HepG2 (cell line): ENCODE data around the gene PDK2. TPM values are rescaled to one million over a fixed set of nuclear protein-coding genes. Genes with fewer than 3 reads are reported as not detected.

ENCODE experiments used
- CHD2 ChIP-seq: IDR thresholded peaks from 2 replicates; pipeline ENCODE4 v1.6.1; 2011; ENCODE audit warnings: low read depth, low read length, improper control_type of control experiment
- DPF2 ChIP-seq: sonication (generic); formaldehyde crosslinking; IDR thresholded peaks from 2 replicates; pipeline ENCODE4 v1.4.0; 2020; ENCODE audit warnings: mild to moderate bottlenecking, low read depth, missing genetic modification reagents, borderline replicate concordance
- KDM5A ChIP-seq: fragments of 200-600 bp; sonication (generic); IDR thresholded peaks from 2 replicates; pipeline ENCODE4 v1.7.0; 2018; ENCODE audit warnings: antibody characterized with exemption, mild to moderate bottlenecking, low read length, borderline replicate concordance
- RFXAP ChIP-seq: sonication (generic); formaldehyde crosslinking; IDR thresholded peaks from 2 replicates; pipeline ENCODE4 v1.4.0; 2020; ENCODE audit warnings: missing genetic modification reagents, borderline replicate concordance
- SP4 ChIP-seq: sonication (generic); formaldehyde crosslinking; IDR thresholded peaks from 2 replicates; pipeline ENCODE4 v1.8.1; 2023; ENCODE audit warnings: mild to moderate bottlenecking, missing genetic modification reagents
- U2AF1 ChIP-seq: fragments of 200-400 bp; formaldehyde crosslinking; optimal IDR thresholded peaks from 2 replicates; pipeline ENCODE3; 2017; ENCODE audit warnings: mild to moderate bottlenecking, low read depth, low read length
- UBTF ChIP-seq: sonication (generic); formaldehyde crosslinking; IDR thresholded peaks from 2 replicates; pipeline ENCODE4 v1.4.0; 2020; ENCODE audit warnings: mild to moderate bottlenecking, missing genetic modification reagents
- ZFP90 ChIP-seq: sonication (generic); formaldehyde crosslinking; IDR thresholded peaks from 2 replicates; pipeline ENCODE4 v1.8.0; 2022; ENCODE audit warnings: missing genetic modification reagents, mild to moderate bottlenecking, inconsistent platforms, borderline replicate concordance
- ZNF44 ChIP-seq: sonication (generic); formaldehyde crosslinking; IDR thresholded peaks from 2 replicates; pipeline ENCODE4 v1.5.1; 2020; ENCODE audit warnings: mild to moderate bottlenecking, missing genetic modification reagents
- ZNF547 ChIP-seq: sonication (generic); formaldehyde crosslinking; IDR thresholded peaks from 2 replicates; pipeline ENCODE4 v1.5.1; 2020; ENCODE audit warnings: mild to moderate bottlenecking, missing genetic modification reagents
- ZNF746 ChIP-seq: sonication (generic); formaldehyde crosslinking; IDR thresholded peaks from 2 replicates; pipeline ENCODE4 v1.8.0; 2022; ENCODE audit warnings: mild to moderate bottlenecking, missing genetic modification reagents
- polyA plus RNA-seq, 8 experiments: library from polyadenylated mRNA; depleted of rRNA in 3 of 8; stranded (reverse) in 7 of 8; unstranded in 1 of 8; fragments of >200 nt; fragmentation: Illumina TruSeq in 4 of 8; extraction: Trizol in 4 of 8; gene quantifications; 2 replicates each; pipeline versions ENCODE4 v1.2.1 to v1.2.3, GENCODE V29; 2011 to 2016; ENCODE audit warnings: low read depth in 4 of 8, missing spikeins in 1 of 8, mixed read lengths in 1 of 8; ENCODE audit not compliant: insufficient read depth in 1 of 8
- total RNA-seq, 5 experiments: library from RNA; depleted of rRNA; stranded (reverse); fragments of >200 nt; fragmentation: Illumina TruSeq; extraction: Trizol; gene quantifications; 2 replicates each; pipeline ENCODE4 v1.2.3, GENCODE V29; 2016; ENCODE audit warnings: low read depth in 1 of 5
- TF ChIP-seq, protein P1 (sequence below): sonication (generic); formaldehyde crosslinking; IDR thresholded peaks from 2 replicates; pipeline ENCODE4 v1.4.0; 2020; ENCODE audit warnings: low read depth, mild to moderate bottlenecking, missing genetic modification reagents
- TF ChIP-seq, protein P2 (sequence below): sonication (generic); formaldehyde crosslinking; IDR thresholded peaks from 2 replicates; pipeline ENCODE4 v1.4.0; 2020; ENCODE audit warnings: mild to moderate bottlenecking, low read depth, missing genetic modification reagents
- TF ChIP-seq, protein P3 (sequence below): sonication (generic); formaldehyde crosslinking; IDR thresholded peaks from 2 replicates; pipeline ENCODE4 v1.4.0; 2020; ENCODE audit warnings: missing genetic modification reagents
- TF ChIP-seq, protein P4 (sequence below): sonication (generic); formaldehyde crosslinking; IDR thresholded peaks from 2 replicates; pipeline ENCODE4 v1.5.1; 2020; ENCODE audit warnings: mild to moderate bottlenecking, missing genetic modification reagents, moderate library complexity

Gene PDK2
- total and polyA plus RNA-seq, 2 of the 13 experiments (the other 11 are each of a cell fraction or from before 2014, with no cell fraction given) = 18.5 to 59.7 TPM

DNA sequence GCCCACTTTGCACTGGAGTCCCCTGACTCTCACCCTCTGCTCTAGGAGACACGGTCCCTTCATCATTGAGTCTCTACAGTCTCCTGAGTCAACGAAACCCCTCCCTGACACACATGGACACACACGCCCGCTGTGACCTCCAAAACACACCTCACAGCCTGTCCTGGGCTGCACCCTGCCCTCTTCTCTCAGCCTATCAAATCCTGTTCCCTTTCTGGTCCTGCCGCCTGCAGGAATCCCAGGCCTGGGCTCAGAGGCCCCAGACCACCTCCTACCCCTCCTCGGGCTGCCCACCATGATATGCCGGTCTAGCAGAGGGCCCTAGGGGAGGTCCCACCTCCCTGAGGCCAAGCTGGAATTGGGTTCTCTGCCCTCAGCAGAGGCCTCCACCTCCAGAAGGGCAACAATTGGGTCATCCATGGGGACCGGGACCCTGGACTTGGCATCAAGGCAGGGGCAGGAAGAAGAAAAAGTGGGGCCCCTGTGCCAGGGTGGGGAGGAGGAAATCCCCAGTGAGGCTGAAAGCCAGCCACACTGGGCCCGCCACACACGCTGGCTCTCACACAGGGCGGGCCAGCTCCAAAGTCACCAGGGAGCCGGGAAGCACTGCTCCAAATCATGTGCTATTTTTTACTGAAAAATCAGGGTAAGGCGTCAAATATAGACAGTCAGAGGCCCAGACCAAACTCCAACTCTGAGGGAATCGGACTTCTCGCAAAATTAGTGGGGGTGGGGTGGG lies 51.9 kb downstream of the PDK2 start (continued):
- TF ChIP-seq, protein P1, sequence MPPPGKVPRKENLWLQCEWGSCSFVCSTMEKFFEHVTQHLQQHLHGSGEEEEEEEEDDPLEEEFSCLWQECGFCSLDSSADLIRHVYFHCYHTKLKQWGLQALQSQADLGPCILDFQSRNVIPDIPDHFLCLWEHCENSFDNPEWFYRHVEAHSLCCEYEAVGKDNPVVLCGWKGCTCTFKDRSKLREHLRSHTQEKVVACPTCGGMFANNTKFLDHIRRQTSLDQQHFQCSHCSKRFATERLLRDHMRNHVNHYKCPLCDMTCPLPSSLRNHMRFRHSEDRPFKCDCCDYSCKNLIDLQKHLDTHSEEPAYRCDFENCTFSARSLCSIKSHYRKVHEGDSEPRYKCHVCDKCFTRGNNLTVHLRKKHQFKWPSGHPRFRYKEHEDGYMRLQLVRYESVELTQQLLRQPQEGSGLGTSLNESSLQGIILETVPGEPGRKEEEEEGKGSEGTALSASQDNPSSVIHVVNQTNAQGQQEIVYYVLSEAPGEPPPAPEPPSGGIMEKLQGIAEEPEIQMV (CRISPR knock-in tag) = peak; percentile 91; the same call in 1 of the 2 replicates
- TF ChIP-seq CHD2 (0 out of 2 replicates have a peak, but pooled peaks have one; percentile 23), ZNF44 (CRISPR knock-in tag) (no peak), ZFP90 (CRISPR knock-in tag) (0 out of 2 replicates have a peak, but pooled peaks have one; percentile 29), DPF2 (CRISPR knock-in tag) (0 out of 2 replicates have a peak, but pooled peaks have one; percentile 35), ZNF746 (no peak), ZNF547 (CRISPR knock-in tag) (0 out of 2 replicates have a peak, but pooled peaks have one; percentile 29), SP4 (0 out of 2 replicates have a peak, but pooled peaks have one; percentile 24), UBTF (CRISPR knock-in tag) (0 out of 2 replicates have a peak, but pooled peaks have one; percentile 23), U2AF1 (peak; percentile 44), KDM5A (peak; percentile 16; the same call in 1 of the 2 replicates), RFXAP (CRISPR knock-in tag) (0 out of 2 replicates have a peak, but pooled peaks have one; percentile 5)
- TF ChIP-seq, protein P2, sequence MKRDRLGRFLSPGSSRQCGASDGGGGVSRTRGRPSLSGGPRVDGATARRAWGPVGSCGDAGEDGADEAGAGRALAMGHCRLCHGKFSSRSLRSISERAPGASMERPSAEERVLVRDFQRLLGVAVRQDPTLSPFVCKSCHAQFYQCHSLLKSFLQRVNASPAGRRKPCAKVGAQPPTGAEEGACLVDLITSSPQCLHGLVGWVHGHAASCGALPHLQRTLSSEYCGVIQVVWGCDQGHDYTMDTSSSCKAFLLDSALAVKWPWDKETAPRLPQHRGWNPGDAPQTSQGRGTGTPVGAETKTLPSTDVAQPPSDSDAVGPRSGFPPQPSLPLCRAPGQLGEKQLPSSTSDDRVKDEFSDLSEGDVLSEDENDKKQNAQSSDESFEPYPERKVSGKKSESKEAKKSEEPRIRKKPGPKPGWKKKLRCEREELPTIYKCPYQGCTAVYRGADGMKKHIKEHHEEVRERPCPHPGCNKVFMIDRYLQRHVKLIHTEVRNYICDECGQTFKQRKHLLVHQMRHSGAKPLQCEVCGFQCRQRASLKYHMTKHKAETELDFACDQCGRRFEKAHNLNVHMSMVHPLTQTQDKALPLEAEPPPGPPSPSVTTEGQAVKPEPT = no peak
- TF ChIP-seq, protein P3, sequence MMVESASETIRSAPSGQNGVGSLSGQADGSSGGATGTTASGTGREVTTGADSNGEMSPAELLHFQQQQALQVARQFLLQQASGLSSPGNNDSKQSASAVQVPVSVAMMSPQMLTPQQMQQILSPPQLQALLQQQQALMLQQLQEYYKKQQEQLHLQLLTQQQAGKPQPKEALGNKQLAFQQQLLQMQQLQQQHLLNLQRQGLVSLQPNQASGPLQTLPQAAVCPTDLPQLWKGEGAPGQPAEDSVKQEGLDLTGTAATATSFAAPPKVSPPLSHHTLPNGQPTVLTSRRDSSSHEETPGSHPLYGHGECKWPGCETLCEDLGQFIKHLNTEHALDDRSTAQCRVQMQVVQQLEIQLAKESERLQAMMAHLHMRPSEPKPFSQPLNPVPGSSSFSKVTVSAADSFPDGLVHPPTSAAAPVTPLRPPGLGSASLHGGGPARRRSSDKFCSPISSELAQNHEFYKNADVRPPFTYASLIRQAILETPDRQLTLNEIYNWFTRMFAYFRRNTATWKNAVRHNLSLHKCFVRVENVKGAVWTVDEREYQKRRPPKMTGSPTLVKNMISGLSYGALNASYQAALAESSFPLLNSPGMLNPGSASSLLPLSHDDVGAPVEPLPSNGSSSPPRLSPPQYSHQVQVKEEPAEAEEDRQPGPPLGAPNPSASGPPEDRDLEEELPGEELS (CRISPR knock-in tag) = no peak
- TF ChIP-seq, protein P4, sequence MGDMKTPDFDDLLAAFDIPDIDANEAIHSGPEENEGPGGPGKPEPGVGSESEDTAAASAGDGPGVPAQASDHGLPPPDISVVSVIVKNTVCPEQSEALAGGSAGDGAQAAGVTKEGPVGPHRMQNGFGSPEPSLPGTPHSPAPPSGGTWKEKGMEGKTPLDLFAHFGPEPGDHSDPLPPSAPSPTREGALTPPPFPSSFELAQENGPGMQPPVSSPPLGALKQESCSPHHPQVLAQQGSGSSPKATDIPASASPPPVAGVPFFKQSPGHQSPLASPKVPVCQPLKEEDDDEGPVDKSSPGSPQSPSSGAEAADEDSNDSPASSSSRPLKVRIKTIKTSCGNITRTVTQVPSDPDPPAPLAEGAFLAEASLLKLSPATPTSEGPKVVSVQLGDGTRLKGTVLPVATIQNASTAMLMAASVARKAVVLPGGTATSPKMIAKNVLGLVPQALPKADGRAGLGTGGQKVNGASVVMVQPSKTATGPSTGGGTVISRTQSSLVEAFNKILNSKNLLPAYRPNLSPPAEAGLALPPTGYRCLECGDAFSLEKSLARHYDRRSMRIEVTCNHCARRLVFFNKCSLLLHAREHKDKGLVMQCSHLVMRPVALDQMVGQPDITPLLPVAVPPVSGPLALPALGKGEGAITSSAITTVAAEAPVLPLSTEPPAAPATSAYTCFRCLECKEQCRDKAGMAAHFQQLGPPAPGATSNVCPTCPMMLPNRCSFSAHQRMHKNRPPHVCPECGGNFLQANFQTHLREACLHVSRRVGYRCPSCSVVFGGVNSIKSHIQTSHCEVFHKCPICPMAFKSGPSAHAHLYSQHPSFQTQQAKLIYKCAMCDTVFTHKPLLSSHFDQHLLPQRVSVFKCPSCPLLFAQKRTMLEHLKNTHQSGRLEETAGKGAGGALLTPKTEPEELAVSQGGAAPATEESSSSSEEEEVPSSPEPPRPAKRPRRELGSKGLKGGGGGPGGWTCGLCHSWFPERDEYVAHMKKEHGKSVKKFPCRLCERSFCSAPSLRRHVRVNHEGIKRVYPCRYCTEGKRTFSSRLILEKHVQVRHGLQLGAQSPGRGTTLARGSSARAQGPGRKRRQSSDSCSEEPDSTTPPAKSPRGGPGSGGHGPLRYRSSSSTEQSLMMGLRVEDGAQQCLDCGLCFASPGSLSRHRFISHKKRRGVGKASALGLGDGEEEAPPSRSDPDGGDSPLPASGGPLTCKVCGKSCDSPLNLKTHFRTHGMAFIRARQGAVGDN (CRISPR knock-in tag) = peak; percentile 31; the same call in 1 of the 2 replicates
